Diencephalon (tissue), 1 donor: ENCODE results near the gene CP. TPM values are rescaled to one million over a fixed set of nuclear protein-coding genes. Genes with fewer than 3 reads are reported as not detected.

Experiments used
- total RNA-seq: library from RNA; depleted of rRNA; stranded (reverse); fragments of >200 nt; gene quantifications from one replicate; pipeline ENCODE4 v1.2.3, GENCODE V29; 2014

The CP gene
- 12.0 TPM for total RNA-seq

DNA sequence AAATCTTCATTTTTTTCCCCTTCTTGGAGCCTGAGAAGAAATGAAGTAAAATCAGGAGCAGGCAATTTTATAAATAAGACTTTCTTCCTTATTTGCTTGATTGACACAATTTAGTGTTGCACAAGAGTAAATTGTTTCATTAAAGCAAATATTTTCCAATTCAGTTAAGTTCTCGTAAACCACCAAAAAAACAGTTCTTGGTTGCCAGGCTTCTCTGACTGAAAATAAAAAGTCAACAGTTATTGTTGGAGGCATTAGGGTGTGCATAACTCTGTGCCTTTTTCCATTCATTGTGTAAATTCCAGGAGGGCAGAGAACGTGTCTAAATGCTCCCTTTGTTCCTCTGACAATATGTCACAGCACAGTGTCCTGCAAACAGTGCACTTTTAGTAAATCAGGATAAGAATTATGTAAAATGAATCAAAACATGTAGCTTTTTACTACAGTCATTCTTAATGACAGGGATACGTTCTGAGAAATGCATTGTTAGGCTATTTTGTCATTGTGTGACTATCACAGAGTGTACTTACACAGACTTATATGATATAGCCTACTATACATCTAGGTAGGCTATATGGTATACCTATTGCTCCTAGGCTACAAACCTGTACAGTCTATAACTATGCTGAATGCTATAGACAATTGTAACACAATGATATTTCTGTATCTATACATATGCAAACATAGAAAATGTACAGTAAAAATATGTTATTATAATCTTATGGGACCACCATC, at the start of gene CP:
CP (minus strand) TSS at position 47 of the 735 bp plus-strand sequence; CDS start at position 10, 37 bp downstream.

DNA sequence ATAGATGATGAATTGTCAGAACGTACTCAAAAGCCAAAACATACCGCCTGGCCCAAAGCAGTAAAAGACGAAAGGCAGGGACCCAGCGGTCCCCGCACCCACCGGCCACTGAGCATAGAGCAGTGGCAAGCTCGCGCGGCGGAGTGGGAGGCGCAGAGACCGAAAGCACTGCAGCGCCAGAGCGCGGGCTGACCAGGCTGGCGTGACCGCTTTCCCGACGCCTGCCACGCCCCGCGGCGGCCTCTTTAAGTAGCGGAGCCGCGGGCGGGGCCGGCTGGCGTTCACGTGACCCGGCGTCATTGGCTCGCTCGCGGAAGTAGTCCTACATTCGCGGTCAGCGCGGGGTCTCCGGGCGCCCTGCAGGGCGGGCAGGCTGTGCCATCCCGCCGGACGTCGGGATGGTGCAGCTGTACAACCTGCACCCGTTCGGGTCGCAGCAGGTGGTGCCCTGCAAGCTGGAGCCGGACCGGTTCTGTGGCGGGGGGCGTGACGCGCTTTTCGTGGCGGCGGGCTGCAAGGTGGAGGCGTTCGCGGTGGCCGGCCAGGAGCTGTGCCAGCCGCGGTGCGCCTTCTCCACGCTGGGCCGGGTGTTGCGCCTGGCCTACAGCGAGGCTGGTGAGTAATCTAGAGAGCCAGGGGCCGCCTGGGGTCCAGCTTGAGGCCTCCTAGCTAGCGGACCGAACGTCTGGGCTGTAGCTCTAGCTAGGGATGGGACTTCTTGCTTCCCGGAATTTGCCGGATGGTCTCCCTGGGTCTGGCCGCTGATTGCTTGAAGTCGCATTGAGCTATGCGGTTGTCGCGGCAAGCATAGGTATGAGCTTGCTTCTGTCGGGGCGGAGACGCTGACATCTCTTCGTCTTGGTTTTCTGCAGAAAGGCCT, 92.1 kb downstream of the CP start, which contains the start of gene HPS3:
HPS3 (plus strand) TSS at position 313 of the 880 bp plus-strand sequence; CDS start at position 399, 86 bp downstream.

Other genes with a start within 250 kb of the CP start
- 23.1 TPM for gene GYG1, start 230.3 kb downstream of the CP start, total RNA-seq
- 88.6 TPM for gene HLTF, start 135.3 kb downstream of the CP start, total RNA-seq
- 22.4 TPM for gene HPS3, start 92.2 kb downstream of the CP start, total RNA-seq
- 4.8 TPM for gene TM4SF18, start 111.8 kb upstream of the CP start, total RNA-seq
- gene TM4SF1, start 155.8 kb upstream of the CP start, total RNA-seq: 17.3 TPM